Measurements from ENCODE around the gene KLHDC7B. TPM values are rescaled to one million over a fixed set of nuclear protein-coding genes. Genes with fewer than 3 reads are reported as not detected.

The KLHDC7B gene
- total and polyA plus RNA-seq, 2 of the 13 experiments (the other 11 are each of a cell fraction or from before 2014, with no cell fraction given) = 0.11 TPM; not detected in 1

DNA sequence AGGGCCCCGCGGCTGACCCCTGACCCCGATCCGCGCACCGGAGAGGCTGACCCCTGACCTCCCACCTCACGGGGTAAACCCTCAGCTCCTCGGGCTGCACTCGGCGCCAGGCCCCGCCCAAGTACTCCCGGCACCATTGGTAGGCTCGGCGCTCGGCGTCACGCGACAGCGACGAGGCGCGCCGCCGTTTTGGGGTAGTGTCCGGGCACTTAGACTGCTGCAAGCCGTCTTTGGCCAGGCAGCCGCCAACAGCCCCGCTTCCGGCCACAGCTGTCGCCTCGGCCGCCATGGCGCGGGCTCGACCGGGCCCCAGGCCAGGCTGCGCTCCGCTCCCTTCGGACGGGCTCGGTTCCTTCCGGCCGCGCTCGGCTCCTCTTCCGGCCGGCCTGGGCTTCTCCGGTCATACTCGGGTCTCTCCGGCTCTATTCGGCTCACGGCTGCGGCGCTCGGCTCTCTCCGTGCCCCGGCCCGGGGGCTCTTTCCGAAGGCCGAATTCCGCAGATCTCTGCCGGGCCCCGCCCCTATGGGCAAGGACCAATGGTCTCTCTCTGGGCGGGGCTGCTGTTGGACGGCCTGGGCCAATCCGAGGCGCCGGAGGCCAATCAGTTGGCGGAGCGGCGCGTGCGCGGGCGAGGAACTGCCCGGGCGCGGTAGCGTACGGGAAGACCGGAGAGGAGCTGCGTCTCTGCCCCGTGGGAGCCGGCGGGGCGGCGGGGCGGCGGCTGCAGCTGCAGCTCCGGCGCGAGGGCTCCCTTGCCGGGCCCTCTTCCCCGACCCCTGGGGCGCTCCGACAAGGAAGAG, 37.0 kb downstream of the KLHDC7B start, which contains the start of gene CHKB (continued):
- TF ChIP-seq, protein P1, sequence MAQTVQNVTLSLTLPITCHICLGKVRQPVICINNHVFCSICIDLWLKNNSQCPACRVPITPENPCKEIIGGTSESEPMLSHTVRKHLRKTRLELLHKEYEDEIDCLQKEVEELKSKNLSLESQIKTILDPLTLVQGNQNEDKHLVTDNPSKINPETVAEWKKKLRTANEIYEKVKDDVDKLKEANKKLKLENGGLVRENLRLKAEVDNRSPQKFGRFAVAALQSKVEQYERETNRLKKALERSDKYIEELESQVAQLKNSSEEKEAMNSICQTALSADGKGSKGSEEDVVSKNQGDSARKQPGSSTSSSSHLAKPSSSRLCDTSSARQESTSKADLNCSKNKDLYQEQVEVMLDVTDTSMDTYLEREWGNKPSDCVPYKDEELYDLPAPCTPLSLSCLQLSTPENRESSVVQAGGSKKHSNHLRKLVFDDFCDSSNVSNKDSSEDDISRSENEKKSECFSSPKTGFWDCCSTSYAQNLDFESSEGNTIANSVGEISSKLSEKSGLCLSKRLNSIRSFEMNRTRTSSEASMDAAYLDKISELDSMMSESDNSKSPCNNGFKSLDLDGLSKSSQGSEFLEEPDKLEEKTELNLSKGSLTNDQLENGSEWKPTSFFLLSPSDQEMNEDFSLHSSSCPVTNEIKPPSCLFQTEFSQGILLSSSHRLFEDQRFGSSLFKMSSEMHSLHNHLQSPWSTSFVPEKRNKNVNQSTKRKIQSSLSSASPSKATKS (CRISPR knock-in tag; IDR thresholded peaks at IDR 0.05) = no peak
- TF ChIP-seq SP4 (CRISPR knock-in tag; IDR thresholded peaks at IDR 0.05) = peak; percentile 84
- peak; percentile 43 for TF ChIP-seq TEAD3 (CRISPR knock-in tag; optimal IDR thresholded peaks at IDR 0.05; ENCODE audit: borderline replicate concordance)
- TF ChIP-seq, protein P2, sequence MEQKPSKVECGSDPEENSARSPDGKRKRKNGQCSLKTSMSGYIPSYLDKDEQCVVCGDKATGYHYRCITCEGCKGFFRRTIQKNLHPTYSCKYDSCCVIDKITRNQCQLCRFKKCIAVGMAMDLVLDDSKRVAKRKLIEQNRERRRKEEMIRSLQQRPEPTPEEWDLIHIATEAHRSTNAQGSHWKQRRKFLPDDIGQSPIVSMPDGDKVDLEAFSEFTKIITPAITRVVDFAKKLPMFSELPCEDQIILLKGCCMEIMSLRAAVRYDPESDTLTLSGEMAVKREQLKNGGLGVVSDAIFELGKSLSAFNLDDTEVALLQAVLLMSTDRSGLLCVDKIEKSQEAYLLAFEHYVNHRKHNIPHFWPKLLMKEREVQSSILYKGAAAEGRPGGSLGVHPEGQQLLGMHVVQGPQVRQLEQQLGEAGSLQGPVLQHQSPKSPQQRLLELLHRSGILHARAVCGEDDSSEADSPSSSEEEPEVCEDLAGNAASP (CRISPR knock-in tag; IDR thresholded peaks at IDR 0.05; ENCODE audit: borderline replicate concordance) = no peak
- no peak for TF ChIP-seq ZBTB3 (CRISPR knock-in tag; IDR thresholded peaks at IDR 0.05; ENCODE audit: borderline replicate concordance, low read depth)
- TF ChIP-seq MEIS1 (CRISPR knock-in tag; IDR thresholded peaks at IDR 0.05; ENCODE audit: borderline replicate concordance) = peak; percentile 19
- TF ChIP-seq, protein P3, sequence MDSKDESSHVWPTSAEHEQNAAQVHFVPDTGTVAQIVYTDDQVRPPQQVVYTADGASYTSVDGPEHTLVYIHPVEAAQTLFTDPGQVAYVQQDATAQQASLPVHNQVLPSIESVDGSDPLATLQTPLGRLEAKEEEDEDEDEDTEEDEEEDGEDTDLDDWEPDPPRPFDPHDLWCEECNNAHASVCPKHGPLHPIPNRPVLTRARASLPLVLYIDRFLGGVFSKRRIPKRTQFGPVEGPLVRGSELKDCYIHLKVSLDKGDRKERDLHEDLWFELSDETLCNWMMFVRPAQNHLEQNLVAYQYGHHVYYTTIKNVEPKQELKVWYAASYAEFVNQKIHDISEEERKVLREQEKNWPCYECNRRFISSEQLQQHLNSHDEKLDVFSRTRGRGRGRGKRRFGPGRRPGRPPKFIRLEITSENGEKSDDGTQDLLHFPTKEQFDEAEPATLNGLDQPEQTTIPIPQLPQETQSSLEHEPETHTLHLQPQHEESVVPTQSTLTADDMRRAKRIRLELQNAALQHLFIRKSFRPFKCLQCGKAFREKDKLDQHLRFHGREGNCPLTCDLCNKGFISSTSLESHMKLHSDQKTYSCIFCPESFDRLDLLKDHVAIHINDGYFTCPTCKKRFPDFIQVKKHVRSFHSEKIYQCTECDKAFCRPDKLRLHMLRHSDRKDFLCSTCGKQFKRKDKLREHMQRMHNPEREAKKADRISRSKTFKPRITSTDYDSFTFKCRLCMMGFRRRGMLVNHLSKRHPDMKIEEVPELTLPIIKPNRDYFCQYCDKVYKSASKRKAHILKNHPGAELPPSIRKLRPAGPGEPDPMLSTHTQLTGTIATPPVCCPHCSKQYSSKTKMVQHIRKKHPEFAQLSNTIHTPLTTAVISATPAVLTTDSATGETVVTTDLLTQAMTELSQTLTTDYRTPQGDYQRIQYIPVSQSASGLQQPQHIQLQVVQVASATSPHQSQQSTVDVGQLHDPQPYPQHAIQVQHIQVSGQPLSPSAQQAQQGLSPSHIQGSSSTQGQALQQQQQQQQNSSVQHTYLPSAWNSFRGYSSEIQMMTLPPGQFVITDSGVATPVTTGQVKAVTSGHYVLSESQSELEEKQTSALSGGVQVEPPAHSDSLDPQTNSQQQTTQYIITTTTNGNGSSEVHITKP (CRISPR knock-in tag; IDR thresholded peaks at IDR 0.05; ENCODE audit: low read depth) = no peak
- peak; percentile 61; the same call in 1 of the 2 replicates for TF ChIP-seq ZNF670 (CRISPR knock-in tag; IDR thresholded peaks at IDR 0.05; ENCODE audit: borderline replicate concordance)
- 0 out of 2 replicates have a peak, but pooled peaks have one; percentile 51 for TF ChIP-seq ZNF33A (CRISPR knock-in tag; IDR thresholded peaks at IDR 0.05; ENCODE audit: borderline replicate concordance)
- TF ChIP-seq, protein P4, sequence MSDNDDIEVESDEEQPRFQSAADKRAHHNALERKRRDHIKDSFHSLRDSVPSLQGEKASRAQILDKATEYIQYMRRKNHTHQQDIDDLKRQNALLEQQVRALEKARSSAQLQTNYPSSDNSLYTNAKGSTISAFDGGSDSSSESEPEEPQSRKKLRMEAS (IDR thresholded peaks at IDR 0.05) = peak; percentile 72
- TF ChIP-seq, protein P5, sequence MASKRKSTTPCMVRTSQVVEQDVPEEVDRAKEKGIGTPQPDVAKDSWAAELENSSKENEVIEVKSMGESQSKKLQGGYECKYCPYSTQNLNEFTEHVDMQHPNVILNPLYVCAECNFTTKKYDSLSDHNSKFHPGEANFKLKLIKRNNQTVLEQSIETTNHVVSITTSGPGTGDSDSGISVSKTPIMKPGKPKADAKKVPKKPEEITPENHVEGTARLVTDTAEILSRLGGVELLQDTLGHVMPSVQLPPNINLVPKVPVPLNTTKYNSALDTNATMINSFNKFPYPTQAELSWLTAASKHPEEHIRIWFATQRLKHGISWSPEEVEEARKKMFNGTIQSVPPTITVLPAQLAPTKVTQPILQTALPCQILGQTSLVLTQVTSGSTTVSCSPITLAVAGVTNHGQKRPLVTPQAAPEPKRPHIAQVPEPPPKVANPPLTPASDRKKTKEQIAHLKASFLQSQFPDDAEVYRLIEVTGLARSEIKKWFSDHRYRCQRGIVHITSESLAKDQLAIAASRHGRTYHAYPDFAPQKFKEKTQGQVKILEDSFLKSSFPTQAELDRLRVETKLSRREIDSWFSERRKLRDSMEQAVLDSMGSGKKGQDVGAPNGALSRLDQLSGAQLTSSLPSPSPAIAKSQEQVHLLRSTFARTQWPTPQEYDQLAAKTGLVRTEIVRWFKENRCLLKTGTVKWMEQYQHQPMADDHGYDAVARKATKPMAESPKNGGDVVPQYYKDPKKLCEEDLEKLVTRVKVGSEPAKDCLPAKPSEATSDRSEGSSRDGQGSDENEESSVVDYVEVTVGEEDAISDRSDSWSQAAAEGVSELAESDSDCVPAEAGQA (IDR thresholded peaks at IDR 0.05; ENCODE audit: low read depth) = peak; percentile 47
- TF ChIP-seq, protein P5 (CRISPR knock-in tag; IDR thresholded peaks at IDR 0.05; ENCODE audit: borderline replicate concordance) = no peak
